H1 (cell line): Measurements from ENCODE around the gene ZNF667. TPM values are rescaled to one million over a fixed set of nuclear protein-coding genes. Genes with fewer than 3 reads are reported as not detected.

ENCODE experiments used
- CTCF ChIA-PET: fragments of 300-600 bp; sonication (Branson Sonifier 250); formaldehyde crosslinking; loops from one replicate; lab custom pipeline; 2021; ENCODE audit not compliant: partially characterized antibody; lab: Charles Lee
- POLR2A ChIA-PET: fragments of 300-600 bp; sonication (Branson Sonifier 250); formaldehyde crosslinking; loops from one replicate; lab custom pipeline; 2021; ENCODE audit warnings: inconsistent platforms; ENCODE audit not compliant: partially characterized antibody; lab: Charles Lee
- DNase-seq, 2 experiments: peaks; one replicate each; pipeline versions ENCODE4 v3.0.0 to v3.0.0-alpha.2; 2010 to 2022; ENCODE audit warnings: low spot score in 2 of 2, low read depth in 1 of 2, mixed read lengths in 1 of 2
- FAIRE-seq: peaks from 2 replicates; lab custom pipeline; 2011; peaks lifted over from hg19 to GRCh38; lab: Jason Lieb, UNC
- H2AFZ ChIP-seq: 2 replicates; pipeline ENCODE4 v1.8.1; 2012; ENCODE audit warnings: low read length, inconsistent platforms
- H2AK5ac ChIP-seq: 2 replicates; pipeline ENCODE4 v1.6.1; 2013; ENCODE audit warnings: low read depth, low read length
- H2BK120ac ChIP-seq: replicated peaks from 2 replicates; pipeline ENCODE3; 2013; ENCODE audit warnings: low read depth, low read length, inconsistent platforms
- H2BK12ac ChIP-seq: 2 replicates; pipeline ENCODE4 v1.6.1; 2013; ENCODE audit warnings: low read depth, low read length
- H2BK15ac ChIP-seq: 2 replicates; pipeline ENCODE4 v1.6.1; 2013; ENCODE audit warnings: low read length
- H2BK20ac ChIP-seq: 2 replicates; pipeline ENCODE4 v1.6.1; 2013; ENCODE audit warnings: low read length
- H2BK5ac ChIP-seq: 2 replicates; pipeline ENCODE4 v1.6.1; 2013; ENCODE audit warnings: low read depth, low read length
- H3K14ac ChIP-seq: 2 replicates; pipeline ENCODE4 v1.6.1; 2013; ENCODE audit warnings: inconsistent platforms; ENCODE audit not compliant: insufficient read length
- H3K18ac ChIP-seq: 2 replicates; pipeline ENCODE4 v1.6.1; 2013; ENCODE audit warnings: low read length; ENCODE audit errors: extremely low read depth
- H3K23ac ChIP-seq: 2 replicates; pipeline ENCODE4 v1.6.1; 2013; ENCODE audit warnings: inconsistent platforms; ENCODE audit not compliant: insufficient read length
- H3K23me2 ChIP-seq: 2 replicates; pipeline ENCODE4 v1.6.1; 2013; ENCODE audit warnings: low read depth, low read length
- H3K27ac ChIP-seq: 2 replicates; pipeline ENCODE4 v1.6.1; 2011; ENCODE audit warnings: low read depth, low read length, inconsistent platforms
- H3K27me3 ChIP-seq, 4 experiments: replicated peaks in 1 of 4; 1 replicate in 1 of 4; 2 replicates in 3 of 4; pipeline versions ENCODE4 v1.6.1 to v1.8.1; 2011 to 2013; ENCODE audit warnings: low read length in 3 of 4, mild to moderate bottlenecking in 3 of 4, inconsistent platforms in 2 of 4, mixed read lengths in 2 of 4, moderate library complexity in 1 of 4; ENCODE audit not compliant: control insufficient read depth in 3 of 4, insufficient read depth in 3 of 4; ENCODE audit errors: extremely low read depth in 1 of 4
- H3K36me3 ChIP-seq, 4 experiments: 2 replicates each; pipeline versions ENCODE4 v1.6.1 to v1.8.1; 2011 to 2013; ENCODE audit warnings: mild to moderate bottlenecking in 4 of 4, low read length in 3 of 4, moderate library complexity in 2 of 4, control low read depth in 1 of 4, inconsistent platforms in 1 of 4; ENCODE audit not compliant: insufficient read depth in 4 of 4, control insufficient read depth in 2 of 4
- H3K4ac ChIP-seq: replicated peaks from 2 replicates; pipeline ENCODE3; 2013; ENCODE audit warnings: low read length, low read depth, mixed read lengths, inconsistent platforms; ENCODE audit not compliant: insufficient read length
- H3K4me1 ChIP-seq, 4 experiments: replicated peaks in 1 of 4; 1 replicate in 1 of 4; 2 replicates in 3 of 4; pipeline versions ENCODE4 v1.6.1 to v1.8.1; 2011 to 2013; ENCODE audit warnings: low read length in 3 of 4, inconsistent platforms in 2 of 4, mixed read lengths in 1 of 4; ENCODE audit not compliant: insufficient read depth in 4 of 4, control insufficient read depth in 3 of 4
- H3K4me2 ChIP-seq, 2 experiments: 2 replicates each; pipeline versions ENCODE4 v1.6.1 to v1.8.1; 2011 to 2013; ENCODE audit warnings: low read depth in 2 of 2, low read length in 2 of 2, control low read depth in 1 of 2, inconsistent platforms in 1 of 2, mild to moderate bottlenecking in 1 of 2; ENCODE audit not compliant: insufficient read depth in 1 of 2
- H3K4me3 ChIP-seq, 4 experiments: fragments of 200-600, 300-600 bp in 1 of 4; sonication (generic), shearing (Covaris generic), sonication (Bioruptor Twin) in 1 of 4; 2 replicates each; pipeline versions ENCODE4 v1.5.1 to v1.8.1; 2011 to 2016; ENCODE audit warnings: low read length in 4 of 4, low read depth in 3 of 4, control low read depth in 2 of 4, inconsistent platforms in 2 of 4, mild to moderate bottlenecking in 2 of 4, mixed read lengths in 1 of 4, moderate library complexity in 1 of 4; ENCODE audit not compliant: insufficient read depth in 2 of 4; ENCODE audit errors: extremely low read depth in 1 of 4
- H3K56ac ChIP-seq: replicated peaks from 2 replicates; pipeline ENCODE3; 2013; ENCODE audit warnings: low read depth, mild to moderate bottlenecking, mixed read lengths, low read length, inconsistent platforms; ENCODE audit not compliant: insufficient read length
- H3K79me1 ChIP-seq: 2 replicates; pipeline ENCODE4 v1.6.1; 2013; ENCODE audit warnings: low read depth, low read length, control low read depth
- H3K79me2 ChIP-seq, 2 experiments: 2 replicates each; pipeline versions ENCODE4 v1.6.1 to v1.8.1; 2012 to 2013; ENCODE audit warnings: low read length in 2 of 2, mild to moderate bottlenecking in 2 of 2, inconsistent platforms in 1 of 2; ENCODE audit not compliant: insufficient read depth in 2 of 2, control insufficient read depth in 1 of 2
- H3K9ac ChIP-seq, 4 experiments: replicated peaks in 1 of 4; 1 replicate in 1 of 4; 2 replicates in 3 of 4; pipeline versions ENCODE4 v1.6.1 to v1.8.1; 2011 to 2013; ENCODE audit warnings: low read depth in 3 of 4, low read length in 3 of 4, control low read depth in 2 of 4, mild to moderate bottlenecking in 2 of 4, moderate library complexity in 2 of 4, inconsistent platforms in 1 of 4; ENCODE audit errors: extremely low read depth in 1 of 4
- H3K9me3 ChIP-seq, 2 experiments: 2 replicates each; pipeline versions ENCODE4 v1.6.1 to v1.8.1; 2012 to 2013; ENCODE audit warnings: mild to moderate bottlenecking in 2 of 2, moderate library complexity in 2 of 2, control low read depth in 1 of 2, inconsistent platforms in 1 of 2, low read depth in 1 of 2, low read length in 1 of 2, mixed read lengths in 1 of 2; ENCODE audit not compliant: insufficient read depth in 2 of 2
- H4K20me1 ChIP-seq, 2 experiments: replicated peaks in 1 of 2; 2 replicates each; pipeline versions ENCODE3 to v1.8.1; 2011 to 2013; ENCODE audit warnings: inconsistent platforms in 2 of 2, low read length in 2 of 2, mild to moderate bottlenecking in 1 of 2; ENCODE audit not compliant: insufficient read depth in 2 of 2, control insufficient read depth in 1 of 2
- H4K5ac ChIP-seq: 2 replicates; pipeline ENCODE4 v1.6.1; 2013; ENCODE audit warnings: low read length, low read depth, mixed read lengths, inconsistent platforms; ENCODE audit not compliant: insufficient read length
- H4K8ac ChIP-seq: 2 replicates; pipeline ENCODE4 v1.8.0; 2013; ENCODE audit warnings: mild to moderate bottlenecking, moderate library complexity, low read length, inconsistent platforms; ENCODE audit not compliant: insufficient read depth; ENCODE audit errors: extremely low read depth
- H4K91ac ChIP-seq: replicated peaks from 2 replicates; pipeline ENCODE3; 2013; ENCODE audit warnings: low read length, mixed read lengths, inconsistent platforms; ENCODE audit not compliant: insufficient read length
- BACH1 ChIP-seq: IDR thresholded peaks from 2 replicates; pipeline ENCODE4 v1.6.1; 2012; ENCODE audit warnings: low read length, improper control_type of control experiment
- CHD1 ChIP-seq: IDR thresholded peaks from 2 replicates; pipeline ENCODE4 v1.6.1; 2012; ENCODE audit warnings: low read depth, low read length, improper control_type of control experiment
- CREB1 ChIP-seq: IDR thresholded peaks from 2 replicates; pipeline ENCODE4 v1.6.1; 2012; ENCODE audit warnings: inconsistent platforms
- EP300 ChIP-seq, 2 experiments: IDR thresholded peaks; 1 replicate in 1 of 2; 2 replicates in 1 of 2; pipeline ENCODE4 v1.6.1; 2011 to 2012; ENCODE audit warnings: low read depth in 2 of 2, low read length in 2 of 2, mild to moderate bottlenecking in 2 of 2, borderline replicate concordance in 1 of 2, inconsistent platforms in 1 of 2, moderate library complexity in 1 of 2
- HDAC2 ChIP-seq, 2 experiments: fragments of 300-600 bp in 1 of 2; sonication (generic) in 1 of 2; IDR thresholded peaks; 2 replicates each; pipeline ENCODE4 v1.6.1; 2011 to 2012; ENCODE audit warnings: low read depth in 2 of 2, low read length in 2 of 2, mild to moderate bottlenecking in 2 of 2, moderate library complexity in 2 of 2, borderline replicate concordance in 1 of 2, inconsistent platforms in 1 of 2
- JUN ChIP-seq: IDR thresholded peaks from 2 replicates; pipeline ENCODE4 v1.6.1; 2011; ENCODE audit warnings: low read depth, mild to moderate bottlenecking, improper control_type of control experiment, low read length
- KDM4A ChIP-seq: IDR thresholded peaks from one replicate; pipeline ENCODE4 v1.7.1; 2012; ENCODE audit warnings: low read depth, mild to moderate bottlenecking, moderate library complexity, low read length, inconsistent platforms; ENCODE audit not compliant: severe bottlenecking
- MAFK ChIP-seq: IDR thresholded peaks from 2 replicates; pipeline ENCODE4 v1.6.1; 2012; ENCODE audit warnings: low read depth, mild to moderate bottlenecking, improper control_type of control experiment, low read length
- NRF1 ChIP-seq: IDR thresholded peaks from 2 replicates; pipeline ENCODE4 v1.6.1; 2011; ENCODE audit warnings: mild to moderate bottlenecking, low read depth, low read length, improper control_type of control experiment
- POLR2A ChIP-seq, 2 experiments: IDR thresholded peaks; 1 replicate in 1 of 2; 2 replicates in 1 of 2; pipeline ENCODE4 v1.6.1; 2011; ENCODE audit warnings: low read depth in 2 of 2, low read length in 2 of 2, mild to moderate bottlenecking in 2 of 2; ENCODE audit errors: control extremely low read depth in 1 of 2
- POU5F1 ChIP-seq: IDR thresholded peaks from 2 replicates; pipeline ENCODE4 v1.6.1; 2011; ENCODE audit warnings: low read depth, mild to moderate bottlenecking, low read length, moderate library complexity
- SAP30 ChIP-seq: fragments of 300-600 bp; sonication (generic); IDR thresholded peaks from 2 replicates; pipeline ENCODE4 v1.7.1; 2012; ENCODE audit warnings: low read length, moderate library complexity, mild to moderate bottlenecking, inconsistent platforms; ENCODE audit not compliant: insufficient read depth, insufficient replicate concordance
- SIX5 ChIP-seq: IDR thresholded peaks from 2 replicates; pipeline ENCODE4 v1.6.1; 2011; ENCODE audit warnings: mild to moderate bottlenecking, low read depth, low read length
- TAF7 ChIP-seq: optimal IDR thresholded peaks from 2 replicates; pipeline ENCODE3; 2011; ENCODE audit warnings: low read depth, mild to moderate bottlenecking, inconsistent platforms, low read length, moderate library complexity, borderline replicate concordance
- WGBS, 2 experiments: shearing (Covaris generic) in 1 of 2; methylation state at CpG; one replicate each; pipeline versions ENCODE4 v1.1.6 to v1.1.7; 2013 to 2015; ENCODE audit warnings: low lambda C conversion rate in 2 of 2, mixed read lengths in 2 of 2, inconsistent platforms in 1 of 2, low coverage in 1 of 2, missing lambda C conversion rate in 1 of 2; ENCODE audit not compliant: insufficient replicate concordance in 2 of 2, insufficient coverage in 1 of 2, insufficient read length in 1 of 2; ENCODE audit errors: extremely low coverage in 1 of 2, missing lambda C conversion rate in 1 of 2; 5-methylcytosine and 5-hydroxymethylcytosine counted together
- polyA plus RNA-seq, 7 experiments: library from polyadenylated mRNA; depleted of rRNA in 3 of 7; stranded (reverse) in 5 of 7; unstranded in 2 of 7; fragments of >200 nt in 5 of 7; fragments of 200-250 nt in 2 of 7; gene quantifications; 1 replicate in 5 of 7; 2 replicates in 1 of 7; 4 replicates in 1 of 7; pipeline versions ENCODE4 v1.2.1 to v1.2.3, GENCODE V29; 2011 to 2013; ENCODE audit warnings: missing spikeins in 2 of 7, mixed read lengths in 2 of 7
- total RNA-seq: library from RNA; stranded (reverse); fragmentation: NEBNext Ultra II Directional; extraction: Animal tissue kit (Norgen Biotek cat#: 25700); gene quantifications from 2 replicates; pipeline ENCODE4 v1.2.1, GENCODE V29; 2021

ZNF667 gene
- total and polyA plus RNA-seq, 2 of the 8 experiments (the other 6 are each of a cell fraction or from before 2014, with no cell fraction given), result 4.4 to 10.7 TPM

- DNase-seq (no peak), FAIRE-seq (no peak)
- peak overlapping the region in 2 of 4 experiments; percentile 95; a peak in 5 of 8 replicates for H3K4me3 ChIP-seq
- H2BK15ac ChIP-seq, result no peak overlapping the region
- H3K9me3 ChIP-seq, result peaks cover 12 to 14% of the 10 kb centered on the region in 2 experiments; a peak in 3 of 4 replicates
- no peak overlapping the region for H3K23ac ChIP-seq
- H3K27ac ChIP-seq, result no peak overlapping the region
- POLR2A ChIA-PET, result interaction anchor here (1.1 to 1.3 kb wide), 2 partner anchors 37 to 104 kb away, joined by 3 read pairs; no protein-coding TSS in a partner anchor
- H4K91ac ChIP-seq, result no peak overlapping the region
- H3K18ac ChIP-seq, result no peak overlapping the region
- no peak overlapping the region for H3K14ac ChIP-seq
- H2BK20ac ChIP-seq, result no peak overlapping the region
- no peaks in the 10 kb centered on the region for H3K27me3 ChIP-seq
- H4K5ac ChIP-seq, result no peak overlapping the region
- H2AFZ ChIP-seq, result peak overlapping the region; percentile 100; the same call in 1 of the 2 replicates
- no peak overlapping the region for H3K56ac ChIP-seq
- no peak overlapping the region for H2BK5ac ChIP-seq
- no peak overlapping the region for H3K9ac ChIP-seq
- peaks cover 0 to 12% (median 0%) of the 10 kb centered on the region in 4 experiments; a peak in 3 of 8 replicates for H3K36me3 ChIP-seq
- CTCF ChIA-PET, result no interaction called here
- H3K79me1 ChIP-seq, result peaks cover 10% of the 10 kb centered on the region
- no peak overlapping the region for H2BK12ac ChIP-seq
- no peak overlapping the region for H2BK120ac ChIP-seq
- H4K20me1 ChIP-seq, result no peaks in the 10 kb centered on the region
- H3K4me1 ChIP-seq, result peaks cover 0 to 6% (median 4%) of the 10 kb centered on the region in 4 experiments; a peak in 4 of 7 replicates
- H3K79me2 ChIP-seq, result 0 out of 4 replicates have a peak, but pooled peaks cover 0 to 2% of the 10 kb centered on the region in 2 experiments
- H3K4ac ChIP-seq, result no peak overlapping the region
- H3K23me2 ChIP-seq, result peaks cover 8% of the 10 kb centered on the region
- WGBS, 2 experiments, result 90% methylated on average over 4 of the region's 4 CpGs; no CpG with 5 or more reads in 1 of the 2 experiments
- H3K4me2 ChIP-seq, result peak overlapping the region; percentile 94 to 99; a peak in 3 of 4 replicates
- H2AK5ac ChIP-seq, result peak overlapping the region; percentile 9; the same call in 1 of the 2 replicates
- H4K8ac ChIP-seq, result no peak overlapping the region
- no peak for TF ChIP-seq NRF1
- TF ChIP-seq SIX5, result no peak
- no peak for TF ChIP-seq HDAC2 (IDR thresholded peaks at IDR 0.05; ENCODE audit: borderline replicate concordance in 1 of 2, low read depth in 2 of 2, low read length in 2 of 2)
- no peak for TF ChIP-seq MAFK
- no peak for TF ChIP-seq TAF7
- no peak for TF ChIP-seq CREB1
- no peak for TF ChIP-seq KDM4A
- no peak for TF ChIP-seq POU5F1
- no peak for TF ChIP-seq CHD1
- TF ChIP-seq POLR2A (IDR thresholded peaks at IDR 0.05; ENCODE audit: control extremely low read depth in 1 of 2, low read depth in 2 of 2, low read length in 2 of 2), result no peak
- no peak for TF ChIP-seq BACH1
- no peak for TF ChIP-seq EP300 (IDR thresholded peaks at IDR 0.05; ENCODE audit: borderline replicate concordance in 1 of 2, low read depth in 2 of 2, low read length in 2 of 2)
- TF ChIP-seq SAP30, result no peak
- TF ChIP-seq JUN, result no peak
Observed at GRCh38 chr19:56405062-56405461, 72.1 kb downstream of the ZNF667 start.
